HG03196 (cell line): ENCODE measurements around the gene NRIP3.

ENCODE experiments used
- ATAC-seq: cut with Tn5 transposase; IDR thresholded peaks from one replicate; pipeline ENCODE4 v1.9.1; 2021; ENCODE audit not compliant: unreplicated experiment

NRIP3 gene

DNA sequence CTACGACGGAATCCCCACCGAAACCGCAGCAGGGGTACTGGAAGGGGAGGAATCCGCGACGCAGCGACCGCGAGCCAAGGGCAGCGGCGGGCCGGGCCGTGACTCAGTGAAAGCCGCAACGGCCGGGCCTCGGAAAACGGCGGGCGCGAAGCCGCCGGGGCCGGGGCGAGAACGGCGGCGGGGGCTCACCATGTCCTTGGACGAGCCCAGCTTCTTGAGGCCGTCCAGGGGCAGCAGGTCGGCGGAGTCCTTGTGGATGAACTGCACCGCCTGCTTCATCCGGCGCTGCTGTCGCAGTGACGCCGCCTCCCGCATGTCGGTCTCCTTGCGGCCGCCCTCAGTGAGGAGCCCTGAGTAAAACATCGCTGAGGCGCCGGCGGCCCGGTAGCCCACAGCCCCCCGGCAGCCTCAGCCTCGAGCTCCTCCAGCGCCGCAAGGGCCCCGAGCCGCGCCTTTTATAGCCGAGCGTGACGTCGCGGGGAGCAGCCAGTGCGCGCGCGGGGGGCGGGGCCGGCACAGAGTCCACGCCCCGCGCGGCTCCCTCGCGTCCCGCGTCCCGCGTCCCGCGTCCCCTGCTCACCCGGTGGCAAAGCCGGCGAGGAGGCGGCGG, at the start of gene NRIP3:
Gene NRIP3 (minus strand): TSS at position 429 of the 610 bp plus-strand sequence. CDS start 66 bp downstream, at position 363.
- no peak for ATAC-seq

- ATAC-seq = no peak
These were observed 48.5 kb upstream of the NRIP3 start for GRCh38 chr11:9052316-9052715.

DNA sequence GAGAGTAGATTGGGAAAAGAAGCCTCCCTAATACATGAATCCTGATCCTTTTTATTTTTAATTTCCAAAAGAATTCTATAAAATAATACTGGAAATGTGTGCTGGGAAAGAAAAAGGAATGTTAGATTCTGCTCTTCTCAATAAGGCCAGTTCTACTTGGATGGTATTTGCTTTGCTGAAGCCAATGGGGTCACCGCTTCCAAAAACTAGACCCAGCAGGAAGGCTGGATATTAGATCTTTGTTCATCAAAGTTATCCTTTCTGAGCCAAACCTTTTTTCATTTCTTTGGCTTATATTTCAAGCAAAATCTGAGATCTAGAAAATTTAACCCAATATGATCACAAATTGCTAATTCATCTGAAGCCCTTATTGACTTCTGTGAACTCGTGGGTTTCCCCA, 46.2 kb upstream of the NRIP3 start:
- no peak for ATAC-seq

DNA sequence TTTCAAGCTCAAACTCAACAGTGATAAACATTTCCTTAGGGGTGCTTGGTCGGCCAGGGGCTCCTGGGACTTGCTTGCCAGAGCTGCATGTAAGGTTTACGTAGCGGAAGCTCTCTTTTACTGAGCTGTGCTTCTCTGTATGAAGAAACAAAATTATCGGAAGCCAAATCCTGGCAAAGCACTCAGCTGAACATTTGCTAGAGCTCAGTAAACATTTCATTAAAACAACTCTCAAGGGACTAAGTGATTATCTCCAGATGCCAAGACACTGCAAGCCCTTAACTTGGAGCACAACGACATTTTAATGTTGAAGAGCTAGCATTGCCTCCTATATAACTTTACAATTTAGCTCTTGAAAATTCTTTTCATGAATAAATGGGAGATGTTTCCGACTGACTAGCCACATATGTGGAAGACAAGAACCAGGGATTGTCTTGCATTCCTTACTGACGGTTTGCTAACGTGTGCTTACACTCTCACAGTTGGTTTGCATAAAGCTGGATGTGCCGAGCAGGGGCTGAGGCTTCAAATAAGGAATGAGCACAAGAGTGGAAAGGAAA, 44.2 kb upstream of the NRIP3 start:
- no peak for ATAC-seq

GRCh38 chr11:9046481-9046880, 42.7 kb upstream of the NRIP3 start:
- ATAC-seq = no peak

GRCh38 chr11:9042488-9042887, 38.7 kb upstream of the NRIP3 start:
- ATAC-seq = no peak

DNA sequence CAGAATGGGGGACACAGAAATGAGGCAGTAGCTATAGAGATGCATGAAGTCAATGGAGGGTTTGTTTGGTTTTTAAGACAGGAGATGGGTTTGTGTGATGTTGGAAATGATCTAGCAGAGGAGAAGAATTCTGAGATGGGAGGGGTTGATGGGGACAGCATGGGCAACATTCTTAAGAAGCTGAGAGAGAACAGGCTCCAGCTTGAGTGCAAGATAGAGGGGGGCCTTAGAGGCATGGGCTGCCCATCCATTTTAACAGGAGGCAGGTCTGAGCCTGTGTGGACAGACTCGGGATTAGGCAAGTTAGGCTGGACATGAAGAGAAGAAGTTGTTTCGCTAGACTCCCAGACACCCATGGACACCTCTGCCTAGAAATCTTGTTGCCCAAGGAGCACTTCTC, 37.9 kb upstream of the NRIP3 start:
- ATAC-seq = no peak

- ATAC-seq = no peak
These were observed 36.6 kb upstream of the NRIP3 start for GRCh38 chr11:9040410-9040809.

DNA sequence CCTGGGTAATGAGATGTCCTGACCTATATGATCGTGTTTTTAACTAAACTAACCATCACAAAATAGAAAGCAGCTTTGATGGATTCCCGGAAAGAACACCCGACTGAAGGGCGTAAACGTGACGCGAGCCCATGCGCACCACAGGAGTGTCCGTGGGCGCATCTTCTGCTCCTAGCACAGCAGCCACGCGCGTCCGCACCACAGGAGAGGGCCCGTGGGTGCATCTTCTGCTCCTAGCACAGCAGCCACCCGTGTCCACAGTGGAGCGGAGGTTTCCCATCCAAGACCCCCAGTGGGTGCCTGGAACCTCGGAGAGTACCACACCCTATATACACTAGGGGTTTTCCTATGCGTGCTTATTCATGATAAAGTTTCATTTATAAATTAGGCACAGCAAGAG, 36.1 kb upstream of the NRIP3 start:
- no peak for ATAC-seq

DNA sequence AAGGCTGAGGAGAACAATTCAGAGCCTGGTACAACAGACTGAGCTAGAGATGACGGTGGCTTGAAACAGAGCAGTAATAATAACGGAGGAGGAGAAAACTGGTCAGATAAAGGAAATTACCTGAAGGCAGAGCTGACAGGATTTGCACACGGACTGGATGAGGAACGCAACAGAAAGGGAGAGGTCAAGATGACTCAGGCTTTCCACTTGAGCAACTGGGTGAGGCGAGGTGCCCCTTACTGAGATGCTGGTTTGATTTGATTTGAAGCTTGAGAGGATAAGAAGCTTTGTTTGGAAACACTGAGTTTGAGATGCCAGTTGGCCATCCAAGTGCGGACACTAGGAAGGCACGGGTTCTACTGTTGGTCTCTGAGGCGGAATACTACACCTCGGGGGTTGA, 35.4 kb upstream of the NRIP3 start:
- no peak for ATAC-seq

DNA sequence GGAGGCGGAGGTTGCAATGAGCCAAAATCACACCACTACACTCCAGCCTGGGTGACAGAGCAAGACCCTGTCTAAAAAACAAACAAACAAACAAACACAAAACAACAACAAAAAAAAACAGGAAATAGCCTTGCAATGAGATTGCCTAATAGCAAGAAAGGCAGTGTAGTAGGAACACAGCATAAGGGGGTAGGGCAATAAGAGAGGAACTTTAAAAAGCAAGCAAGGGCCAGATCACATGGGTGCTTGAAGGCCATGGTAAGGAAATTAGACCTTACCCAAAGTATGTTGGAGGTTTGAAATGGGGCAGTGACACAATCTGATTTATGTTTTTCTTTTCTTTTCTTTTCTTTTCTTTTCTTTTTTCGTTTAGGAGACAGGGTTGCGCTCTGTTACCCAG, 34.7 kb upstream of the NRIP3 start:
- ATAC-seq = no peak

DNA sequence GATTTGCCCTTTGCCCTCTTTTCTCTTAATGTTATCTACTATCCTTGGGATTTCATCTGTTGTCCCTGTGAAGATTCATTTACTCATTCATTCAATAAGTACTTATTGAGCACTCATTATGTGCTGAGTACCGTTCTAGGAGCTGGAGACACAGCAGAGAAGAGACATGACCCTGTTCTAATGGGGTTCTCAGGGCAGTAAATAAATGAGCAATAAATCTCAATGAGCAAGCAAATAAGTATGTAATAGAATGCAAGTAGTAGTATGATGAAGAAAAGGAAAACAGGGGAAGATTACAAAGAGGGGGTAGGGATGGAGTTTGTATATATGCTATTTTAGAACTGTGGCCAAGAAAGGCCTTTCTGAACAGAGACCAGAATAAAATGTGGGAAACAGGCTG, 34.2 kb upstream of the NRIP3 start:
- ATAC-seq = no peak

DNA sequence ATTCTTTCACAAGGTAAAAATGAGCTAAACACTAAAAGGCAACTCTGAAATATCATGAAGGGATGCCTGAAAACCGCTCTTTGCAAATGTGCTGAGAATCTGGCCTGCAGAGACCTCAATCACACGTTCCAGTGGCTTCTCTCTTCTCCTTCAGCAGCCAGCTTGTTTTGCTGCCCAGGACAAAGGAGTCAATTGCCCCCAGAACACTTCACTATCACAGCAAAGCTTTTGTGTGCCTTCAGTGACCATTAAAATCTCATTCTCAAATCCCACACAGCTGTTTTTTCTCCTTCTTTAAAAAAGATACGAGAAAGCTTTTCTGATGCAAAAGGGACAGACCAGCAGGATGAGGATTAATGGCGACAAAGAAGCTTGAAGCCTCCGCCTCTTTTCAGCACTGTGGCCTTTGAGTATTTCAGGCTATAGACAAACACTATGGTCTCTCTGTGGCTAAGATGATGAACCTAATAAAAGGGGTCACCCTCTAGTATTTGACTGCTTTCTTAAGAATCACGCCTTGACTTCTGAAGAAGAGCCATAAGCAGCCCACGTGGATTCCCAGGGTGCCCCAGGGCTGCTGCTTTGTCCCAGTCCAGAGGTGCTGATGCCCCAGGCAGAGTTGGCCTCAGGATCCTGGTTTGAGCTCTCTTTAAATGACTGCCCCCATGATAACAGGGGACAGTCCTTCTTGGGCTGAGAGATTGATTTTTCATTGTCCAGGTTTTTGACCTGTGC, 33.4 kb upstream of the NRIP3 start:
- ATAC-seq = no peak

DNA sequence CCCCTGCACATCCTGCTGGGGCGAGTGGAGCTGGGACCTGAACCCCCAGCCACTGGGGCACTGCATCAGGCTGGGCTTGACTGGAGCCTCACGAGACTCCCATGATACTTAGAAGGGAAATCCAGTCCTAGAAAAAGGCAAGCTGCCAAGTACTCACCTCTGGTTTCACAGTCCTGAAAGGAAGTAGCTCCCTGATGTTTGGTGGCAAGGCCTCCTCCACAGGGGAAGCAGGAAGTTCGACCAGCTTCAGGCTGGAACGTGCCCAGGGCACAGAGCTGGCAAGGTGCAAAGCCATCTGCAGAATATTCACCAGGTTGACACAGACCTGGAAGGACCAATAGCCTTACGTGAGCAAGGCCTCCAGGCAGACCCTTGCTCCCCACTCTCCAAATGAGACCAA, 26.8 kb upstream of the NRIP3 start:
- no peak for ATAC-seq

DNA sequence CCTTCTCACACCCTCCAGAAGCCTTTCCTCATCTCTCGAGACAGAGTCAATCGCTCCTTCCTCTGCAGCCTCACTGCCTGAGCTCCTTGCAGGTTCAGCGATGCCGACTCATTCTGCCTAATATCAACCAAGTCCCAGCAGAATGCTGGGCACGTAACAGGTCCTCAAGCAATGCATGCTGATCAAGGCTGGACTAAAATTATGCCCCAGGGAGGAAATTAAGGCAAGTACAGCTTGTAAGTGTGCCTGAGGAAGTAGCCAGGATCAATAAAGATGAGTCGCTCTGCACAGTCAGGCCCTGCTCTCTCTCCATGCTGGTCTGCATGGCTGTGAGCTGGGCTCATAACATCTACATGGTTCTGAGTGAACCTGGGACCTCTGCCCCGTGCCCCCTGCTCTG, 25.6 kb upstream of the NRIP3 start:
- no peak for ATAC-seq

DNA sequence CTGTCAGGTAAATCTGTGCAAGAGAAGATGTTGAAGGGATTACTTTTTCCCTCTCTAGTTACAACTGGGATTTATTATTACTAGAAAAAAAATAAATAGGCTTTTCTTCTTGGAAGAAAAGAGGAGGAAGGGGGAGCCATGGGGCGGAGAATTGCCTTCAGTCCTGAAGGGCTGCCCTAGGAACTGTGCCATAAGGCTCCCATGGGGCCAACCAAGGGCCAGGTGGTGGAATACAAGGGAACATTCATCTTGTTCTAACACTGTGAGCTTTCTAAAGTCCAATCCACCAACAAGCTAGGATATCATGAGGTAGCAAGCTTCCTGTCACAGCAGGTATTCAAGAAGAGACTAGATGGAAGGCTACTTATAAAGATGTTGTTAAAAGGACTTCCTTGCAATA, 24.8 kb upstream of the NRIP3 start:
- no peak for ATAC-seq

DNA sequence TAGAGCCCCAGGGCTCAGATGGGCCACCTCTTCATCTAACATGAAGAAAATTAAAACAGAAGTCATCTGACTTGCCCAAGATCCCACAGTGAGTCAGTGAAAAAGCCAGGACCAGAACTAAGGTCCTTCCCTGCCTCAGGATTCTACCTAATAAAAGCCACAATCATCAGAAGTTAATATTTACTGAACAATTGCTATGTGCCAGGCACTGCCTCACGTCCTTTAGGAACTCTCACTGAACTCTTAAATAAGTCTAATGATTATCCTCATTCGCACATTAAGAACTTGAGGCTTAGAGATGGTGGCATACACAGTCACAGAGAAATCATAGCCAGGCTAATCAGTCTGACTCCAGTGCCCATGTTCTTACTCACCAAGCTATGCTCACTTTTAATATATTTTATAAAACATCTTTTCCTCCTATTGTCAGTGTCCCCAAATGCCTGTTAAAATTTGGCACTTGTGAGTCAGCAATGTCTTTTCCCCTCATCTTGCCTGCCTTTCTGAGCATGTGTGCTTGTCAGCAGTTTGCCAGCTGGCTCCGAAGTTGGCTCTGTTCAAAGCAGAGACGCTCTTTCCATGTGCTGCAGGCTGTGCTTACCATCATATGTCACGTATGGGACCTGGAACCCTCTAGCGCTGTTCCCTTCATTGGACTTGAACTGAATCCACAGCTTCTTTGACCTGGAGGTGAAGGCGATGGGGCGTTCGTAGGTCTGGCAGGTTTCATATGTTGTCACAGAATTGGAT, 21.5 kb upstream of the NRIP3 start:
- ATAC-seq = no peak

- no peak for ATAC-seq
These were observed 19.3 kb upstream of the NRIP3 start for GRCh38 chr11:9022961-9023680.

DNA sequence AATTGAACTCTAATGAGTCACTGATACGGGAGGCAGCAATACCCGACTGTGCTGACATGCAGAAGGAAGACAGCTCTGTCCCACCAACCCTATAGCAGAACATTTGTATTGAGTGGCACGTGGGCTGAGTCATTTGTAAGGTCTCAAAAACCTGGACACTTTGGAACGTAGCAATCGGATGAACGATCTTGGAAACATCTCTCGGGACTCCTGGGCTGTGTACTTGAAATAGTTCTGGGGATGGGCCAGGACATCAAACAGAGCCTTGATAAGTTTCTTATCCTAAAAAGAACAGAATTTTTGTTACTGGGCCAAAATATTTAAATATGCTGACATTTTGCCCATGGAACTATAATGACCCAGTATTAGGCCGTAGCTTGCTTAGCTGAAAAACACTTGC, 17.1 kb upstream of the NRIP3 start:
- no peak for ATAC-seq

DNA sequence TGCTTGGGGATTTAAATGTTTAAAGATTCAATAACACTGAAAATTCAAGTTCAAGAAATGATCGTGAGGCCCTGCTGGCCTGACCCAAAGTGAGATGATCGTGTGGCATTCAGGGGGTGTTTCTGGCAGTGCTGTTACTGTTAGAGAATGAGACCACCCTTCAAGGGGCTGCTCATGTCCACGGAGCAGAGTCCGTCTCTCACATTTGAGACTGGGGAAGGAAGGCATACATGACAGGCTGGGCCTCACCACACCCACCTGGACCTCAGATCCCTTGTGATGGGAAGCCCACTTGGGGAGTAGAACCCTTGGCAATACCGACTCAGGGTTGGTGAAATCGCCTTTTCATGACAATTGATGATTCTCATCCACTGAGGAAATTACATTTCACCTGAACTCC, 16.1 kb upstream of the NRIP3 start:
- no peak for ATAC-seq

DNA sequence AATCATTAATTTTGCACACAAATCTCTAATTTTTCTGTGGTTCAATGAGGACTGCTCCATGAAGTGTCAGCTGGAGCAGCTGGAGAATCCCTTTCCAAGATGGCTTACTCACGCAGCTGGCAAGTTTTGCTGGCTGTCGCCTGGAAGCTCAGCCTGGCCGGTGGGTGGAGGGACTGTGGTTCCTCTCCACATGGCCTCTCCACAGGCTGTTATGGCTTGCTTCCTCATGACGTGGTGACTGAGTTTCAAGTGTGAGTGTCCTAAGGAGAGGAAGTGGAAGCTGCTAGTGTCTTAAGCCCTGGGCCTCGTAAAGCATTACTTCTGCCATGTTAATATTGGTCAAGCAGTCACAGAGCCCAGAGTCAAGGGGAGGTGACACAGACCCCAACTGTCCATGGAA, 14.0 kb upstream of the NRIP3 start:
- ATAC-seq = no peak
